Jurkat, Clone E6-1 (cell line): ENCODE measurements around the gene CCDC191.

ENCODE experiments used
- DNase-seq: peaks from one replicate; pipeline ENCODE4 v3.0.0-alpha.2; 2011; ENCODE audit warnings: low read depth, low spot score
- H3K4me3 ChIP-seq: 2 replicates; pipeline ENCODE4 v1.5.1; 2011; ENCODE audit warnings: mild to moderate bottlenecking, low read length, control low read depth, moderate library complexity

Gene CCDC191

GRCh38 chr3:113983544-113983943 lies 72.8 kb downstream of the CCDC191 start:
- DNase-seq = no peak
- H3K4me3 ChIP-seq = no peak overlapping the region

GRCh38 chr3:113981803-113982202 lies 74.5 kb downstream of the CCDC191 start:
- H3K4me3 ChIP-seq = no peak overlapping the region
- DNase-seq = no peak

- no peak for DNase-seq
- H3K4me3 ChIP-seq = no peak overlapping the region
Measured at GRCh38 chr3:113979916-113980315, 76.4 kb downstream of the CCDC191 start.

- H3K4me3 ChIP-seq = no peak overlapping the region
- no peak for DNase-seq
Measured at GRCh38 chr3:113977822-113978221, 78.5 kb downstream of the CCDC191 start.

- no peak overlapping the region for H3K4me3 ChIP-seq
- no peak for DNase-seq
Measured at GRCh38 chr3:113968986-113969385, 87.3 kb downstream of the CCDC191 start.

- no peak for DNase-seq
- H3K4me3 ChIP-seq = no peak overlapping the region
Measured at GRCh38 chr3:113966172-113966571, 90.2 kb downstream of the CCDC191 start.

- H3K4me3 ChIP-seq = no peak overlapping the region
- no peak for DNase-seq
Measured at GRCh38 chr3:113963879-113964278, 92.4 kb downstream of the CCDC191 start.

- DNase-seq = no peak
- no peak overlapping the region for H3K4me3 ChIP-seq
Measured at GRCh38 chr3:113954091-113954685, 102.1 kb downstream of the CCDC191 start.

- no peak overlapping the region for H3K4me3 ChIP-seq
- DNase-seq = peak; percentile 28
Measured at GRCh38 chr3:113953677-113954076, 102.6 kb downstream of the CCDC191 start.

- no peak overlapping the region for H3K4me3 ChIP-seq
- no peak for DNase-seq
Measured at GRCh38 chr3:113952921-113953320, 103.4 kb downstream of the CCDC191 start.

- no peak for DNase-seq
- peak overlapping the region; percentile 70 for H3K4me3 ChIP-seq
Measured at GRCh38 chr3:113948015-113948917, 108.1 kb downstream of the CCDC191 start.

- no peak for DNase-seq
- H3K4me3 ChIP-seq = peak within 1 kb of the TSS; percentile 70
Measured at GRCh38 chr3:113947372-113948014, 108.8 kb downstream of the CCDC191 start, which contains the start of gene ZDHHC23. Gene ZDHHC23 (plus strand): TSS chr3:113948013. CDS start chr3:113948803, 790 bp downstream.

- DNase-seq = no peak
- peak overlapping the region; percentile 55 for H3K4me3 ChIP-seq
Measured at GRCh38 chr3:113946831-113947230, 109.5 kb downstream of the CCDC191 start.

- H3K4me3 ChIP-seq = no peak overlapping the region
- peak; percentile 29 for DNase-seq
Measured at GRCh38 chr3:113927556-113927955, 128.8 kb downstream of the CCDC191 start.

- DNase-seq = no peak
- H3K4me3 ChIP-seq = no peak overlapping the region
Measured at GRCh38 chr3:113914646-113915045, 141.7 kb downstream of the CCDC191 start.
